Breast epithelium (tissue), 4 donors: ENCODE measurements around the gene GOLGA6L9. TPM values are rescaled to one million over a fixed set of nuclear protein-coding genes. Genes with fewer than 3 reads are reported as not detected.
"Not testable (repeated sequence)": the region's sequence is repeated elsewhere in the genome, so short reads cannot be mapped to it uniquely, and the experiment has no call there.

Experiments used
- DNase-seq, 2 donors: peaks; one replicate each; pipeline ENCODE4 v3.0.0-alpha.2; 2019; ENCODE audit warnings: low spot score in 2 of 2
- H3K27ac ChIP-seq, 2 donors: fragments of 200-600 bp; sonication (generic) in 1 of 2; one replicate each; pipeline ENCODE4 v1.5.1; 2016 to 2019; ENCODE audit warnings: mild to moderate bottlenecking in 1 of 2
- H3K27me3 ChIP-seq, 2 donors: fragments of 200-600 bp; sonication (generic) in 1 of 2; one replicate each; pipeline versions ENCODE4 v1.5.1 to v1.6.0; 2017 to 2019; ENCODE audit warnings: control low read depth in 1 of 2, mild to moderate bottlenecking in 1 of 2
- H3K36me3 ChIP-seq: fragments of 200-600 bp; one replicate; pipeline ENCODE4 v1.5.1; 2019
- H3K4me1 ChIP-seq, 2 donors: fragments of 200-600 bp; sonication (generic); one replicate each; pipeline ENCODE4 v1.5.1; 2016 to 2019; ENCODE audit warnings: control low read depth in 1 of 2
- H3K4me3 ChIP-seq, 3 donors: fragments of 200-600 bp; sonication (generic); 1 replicate in 2 of 3; 2 replicates in 1 of 3; pipeline ENCODE4 v1.5.1; 2016 to 2019; ENCODE audit warnings: mild to moderate bottlenecking in 3 of 3, moderate library complexity in 2 of 3
- H3K9me3 ChIP-seq, 2 donors: fragments of 200-600 bp; sonication (generic) in 1 of 2; one replicate each; pipeline ENCODE4 v1.5.1; 2016 to 2019; ENCODE audit warnings: control low read depth in 1 of 2
- CTCF ChIP-seq, 3 donors: fragments of 450-650 bp; IDR thresholded peaks; one replicate each; pipeline ENCODE4 v1.5.1; 2016 to 2017; ENCODE audit warnings: antibody characterized with exemption in 3 of 3, mild to moderate bottlenecking in 3 of 3, moderate library complexity in 3 of 3
- POLR2A ChIP-seq: fragments of 450-650 bp; IDR thresholded peaks from one replicate; pipeline ENCODE4 v1.6.1; 2016; ENCODE audit warnings: antibody characterized with exemption, mild to moderate bottlenecking, moderate library complexity
- POLR2AphosphoS5 ChIP-seq, 3 donors: sonication (generic); formaldehyde crosslinking; IDR thresholded peaks; one replicate each; pipeline ENCODE4 v1.6.1; 2017; ENCODE audit warnings: antibody characterized with exemption in 3 of 3
- intact Hi-C: fragments of 100-400 bp; cut with DNase I; formaldehyde crosslinking; loops from one replicate; pipeline ENCODE4 v1.15.1; 2023; ENCODE audit warnings: low total_unique reads
- total RNA-seq, 3 donors: library from RNA; depleted of rRNA; stranded (reverse); fragments of >200 nt; gene quantifications; one replicate each; pipeline ENCODE4 v1.1.0, GENCODE V29; 2016

The GOLGA6L9 gene
- total RNA-seq, 3 donors from 2014 or later, result 2.1 to 7.5 (median 4.6) TPM

- Histone ChIP-seq H3K4me3 (no peak overlapping the region), H3K4me1 (no peaks in the 10 kb centered on the region), H3K36me3 (no peaks in the 10 kb centered on the region), H3K27me3 (no peaks in the 10 kb centered on the region), H3K9me3 (no peaks in the 10 kb centered on the region), H3K27ac (no peak overlapping the region)
- TF ChIP-seq CTCF (IDR thresholded peaks at IDR 0.05) (no peak), POLR2A (no peak), POLR2AphosphoS5 (IDR thresholded peaks at IDR 0.05) (no peak)
- intact Hi-C loops, result no loop called here
- no peak for DNase-seq
Measured at GRCh38 chr15:82398785-82399184, 30.8 kb upstream of the GOLGA6L9 start.

- H3K27me3 ChIP-seq, H3K9me3 ChIP-seq, H3K36me3 ChIP-seq, H3K4me1 ChIP-seq, intact Hi-C loops, H3K27ac ChIP-seq, DNase-seq, H3K4me3 ChIP-seq: not testable (repeated sequence)
Measured at GRCh38 chr15:82399366-82400103, 30.1 kb upstream of the GOLGA6L9 start.

- H3K36me3 ChIP-seq, H3K4me3 ChIP-seq, H3K27ac ChIP-seq, H3K9me3 ChIP-seq, DNase-seq, H3K4me1 ChIP-seq, H3K27me3 ChIP-seq, intact Hi-C loops: not testable (repeated sequence)
Measured at GRCh38 chr15:82401918-82402317, 27.7 kb upstream of the GOLGA6L9 start.

- intact Hi-C loops, H3K36me3 ChIP-seq, H3K27ac ChIP-seq, DNase-seq, H3K4me1 ChIP-seq, H3K4me3 ChIP-seq, H3K27me3 ChIP-seq, H3K9me3 ChIP-seq: not testable (repeated sequence)
Measured at GRCh38 chr15:82402341-82402740, 27.3 kb upstream of the GOLGA6L9 start.

- H3K27me3 ChIP-seq, H3K4me3 ChIP-seq, intact Hi-C loops, DNase-seq, H3K4me1 ChIP-seq, H3K27ac ChIP-seq, H3K36me3 ChIP-seq, H3K9me3 ChIP-seq: not testable (repeated sequence)
Measured at GRCh38 chr15:82406211-82406610, 23.4 kb upstream of the GOLGA6L9 start.

GRCh38 chr15:82410306-82410705 is 19.3 kb upstream of the GOLGA6L9 start:
- H3K27ac ChIP-seq, H3K9me3 ChIP-seq, H3K4me3 ChIP-seq, DNase-seq, H3K4me1 ChIP-seq, intact Hi-C loops, H3K36me3 ChIP-seq, H3K27me3 ChIP-seq: not testable (repeated sequence)

- H3K36me3 ChIP-seq, H3K4me3 ChIP-seq, DNase-seq, intact Hi-C loops, H3K4me1 ChIP-seq, H3K27ac ChIP-seq, H3K27me3 ChIP-seq, H3K9me3 ChIP-seq: not testable (repeated sequence)
Measured at GRCh38 chr15:82411595-82411994, 18.0 kb upstream of the GOLGA6L9 start.

- H3K4me1 ChIP-seq, H3K9me3 ChIP-seq, H3K27ac ChIP-seq, H3K27me3 ChIP-seq, DNase-seq, H3K4me3 ChIP-seq, intact Hi-C loops, H3K36me3 ChIP-seq: not testable (repeated sequence)
Measured at GRCh38 chr15:82414525-82415191, 15.0 kb upstream of the GOLGA6L9 start.

GRCh38 chr15:82420516-82420915 is 9.1 kb upstream of the GOLGA6L9 start:
- H3K27ac ChIP-seq, H3K4me3 ChIP-seq, DNase-seq, intact Hi-C loops, H3K9me3 ChIP-seq, H3K4me1 ChIP-seq, H3K36me3 ChIP-seq, H3K27me3 ChIP-seq: not testable (repeated sequence)

- intact Hi-C loops, H3K27ac ChIP-seq, H3K9me3 ChIP-seq, H3K36me3 ChIP-seq, H3K27me3 ChIP-seq, H3K4me3 ChIP-seq, H3K4me1 ChIP-seq, DNase-seq: not testable (repeated sequence)
Measured at GRCh38 chr15:82420966-82421365, 8.7 kb upstream of the GOLGA6L9 start.

GRCh38 chr15:82427117-82427516 is 2.5 kb upstream of the GOLGA6L9 start:
- H3K4me3 ChIP-seq, H3K4me1 ChIP-seq, H3K27ac ChIP-seq, DNase-seq, H3K36me3 ChIP-seq, intact Hi-C loops, H3K27me3 ChIP-seq, H3K9me3 ChIP-seq: not testable (repeated sequence)

GRCh38 chr15:82445420-82445819 is 15.8 kb downstream of the GOLGA6L9 start:
- H3K27ac ChIP-seq, result peak overlapping the region; percentile 71 to 80
- intact Hi-C loops, H3K27me3 ChIP-seq, H3K36me3 ChIP-seq, H3K9me3 ChIP-seq, H3K4me1 ChIP-seq: not testable (repeated sequence)
- peak overlapping the region; percentile 32 to 61 (median 48) for H3K4me3 ChIP-seq
- DNase-seq, result peak in 1 of 2 donors; percentile 35
